ENCODE data around the gene INAFM2.

INAFM2 gene

GRCh38 chr15:40330368-40330836, 6.9 kb downstream of the INAFM2 start:
- DNase-seq, result no peak

GRCh38 chr15:40331026-40331425, 7.5 kb downstream of the INAFM2 start:
- DNase-seq, result no peak

GRCh38 chr15:40331637-40332036, 8.1 kb downstream of the INAFM2 start:
- DNase-seq, result no peak

GRCh38 chr15:40332113-40332781, 8.8 kb downstream of the INAFM2 start:
- DNase-seq, result no peak

GRCh38 chr15:40333922-40334492, 10.5 kb downstream of the INAFM2 start:
- DNase-seq, result no peak

GRCh38 chr15:40334541-40334940, 11.0 kb downstream of the INAFM2 start:
- no peak for DNase-seq

- DNase-seq, result no peak
These were observed 11.7 kb downstream of the INAFM2 start for GRCh38 chr15:40334941-40335795.

GRCh38 chr15:40335938-40336743, 12.6 kb downstream of the INAFM2 start:
- no peak for DNase-seq

- DNase-seq, result no peak
These were observed 13.2 kb downstream of the INAFM2 start for GRCh38 chr15:40336744-40337122.

GRCh38 chr15:40337597-40337996, 14.1 kb downstream of the INAFM2 start:
- no peak for DNase-seq

- DNase-seq, result peak; percentile 79
These were observed 14.7 kb downstream of the INAFM2 start for GRCh38 chr15:40338041-40338657.

- DNase-seq, result no peak
These were observed 15.6 kb downstream of the INAFM2 start for GRCh38 chr15:40338921-40339620.

- no peak for DNase-seq
These were observed 16.1 kb downstream of the INAFM2 start for GRCh38 chr15:40339621-40339945.

GRCh38 chr15:40340038-40340739, 16.7 kb downstream of the INAFM2 start:
- DNase-seq, result no peak

- DNase-seq, result no peak
These were observed 17.4 kb downstream of the INAFM2 start, which contains the start of gene CCDC9B for GRCh38 chr15:40340740-40341400. Gene CCDC9B, minus strand, starts transcription at chr15:40340939. Its CDS starts 120 bp downstream, at chr15:40340819.

GRCh38 chr15:40342416-40343320, 19.2 kb downstream of the INAFM2 start:
- no peak for DNase-seq

GRCh38 chr15:40343512-40343911, 20.0 kb downstream of the INAFM2 start:
- DNase-seq, result no peak

- no peak for DNase-seq
These were observed 20.7 kb downstream of the INAFM2 start for GRCh38 chr15:40344217-40344616.

GRCh38 chr15:40344631-40345120, 21.2 kb downstream of the INAFM2 start:
- peak; percentile 73 for DNase-seq
